HG02852 (cell line): ENCODE data around the gene CMAS.
"Not testable (repeated sequence)": the region's sequence is repeated elsewhere in the genome, so short reads cannot be mapped to it uniquely, and the experiment has no call there.

Source experiments
- ATAC-seq: cut with Tn5 transposase; IDR thresholded peaks from one replicate; pipeline ENCODE4 v1.9.1; 2021; ENCODE audit warnings: mild to moderate bottlenecking, moderate library complexity; ENCODE audit not compliant: unreplicated experiment

The CMAS gene

DNA sequence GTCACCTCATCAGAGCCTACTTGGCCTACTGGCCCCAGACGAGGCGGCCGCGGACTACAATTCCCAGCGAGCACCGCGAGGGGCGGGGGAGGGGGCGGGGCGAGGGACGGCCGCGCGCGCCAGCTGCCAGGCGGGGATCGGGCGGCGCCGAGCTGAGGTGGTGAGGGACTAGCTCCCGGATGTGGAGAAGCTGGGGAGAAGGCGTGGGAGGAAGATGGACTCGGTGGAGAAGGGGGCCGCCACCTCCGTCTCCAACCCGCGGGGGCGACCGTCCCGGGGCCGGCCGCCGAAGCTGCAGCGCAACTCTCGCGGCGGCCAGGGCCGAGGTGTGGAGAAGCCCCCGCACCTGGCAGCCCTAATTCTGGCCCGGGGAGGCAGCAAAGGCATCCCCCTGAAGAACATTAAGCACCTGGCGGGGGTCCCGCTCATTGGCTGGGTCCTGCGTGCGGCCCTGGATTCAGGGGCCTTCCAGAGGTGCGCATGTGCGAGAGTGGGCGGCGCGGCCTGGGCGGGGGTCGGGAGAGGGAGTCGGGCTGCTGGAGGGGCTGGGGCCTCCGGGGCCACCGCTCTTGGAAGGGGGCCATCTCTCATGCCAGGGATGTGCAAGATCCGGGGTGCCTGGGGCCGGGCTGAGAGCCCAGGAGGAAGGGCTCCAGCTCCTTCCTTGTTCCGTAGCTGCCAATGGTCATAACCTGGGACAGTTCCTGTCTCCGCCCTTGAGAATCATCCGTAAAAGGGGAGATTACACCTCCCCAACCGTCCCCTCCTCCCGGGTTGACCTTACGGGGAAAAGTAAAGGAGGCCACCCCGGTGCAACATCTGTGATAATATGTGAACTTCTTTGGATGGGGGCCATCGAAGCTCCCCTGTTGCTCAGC lies at the start of gene CMAS:
Gene CMAS (plus strand): TSS at position 129 of the 878 bp plus-strand sequence. CDS start 86 bp downstream, at position 215.
- ATAC-seq: peak; percentile 85

DNA sequence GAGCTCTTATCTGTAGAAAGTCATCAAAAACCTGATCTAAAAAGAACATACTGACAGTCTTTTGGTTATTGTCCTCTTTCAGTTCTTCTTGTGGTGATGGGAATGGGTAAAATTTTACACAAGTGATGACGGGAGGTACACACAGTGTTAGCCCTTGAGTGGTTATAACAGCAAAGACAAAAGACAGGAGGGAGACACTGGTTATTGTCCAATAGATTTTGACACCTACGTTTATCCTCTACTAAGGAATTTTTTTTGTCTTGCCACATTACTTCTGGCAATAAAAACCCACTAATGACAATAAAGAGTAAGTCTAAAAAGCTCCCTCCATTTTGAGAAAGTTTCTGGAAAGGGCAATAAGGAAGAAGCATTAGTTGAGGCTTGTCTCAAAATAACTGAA lies 47.7 kb upstream of the CMAS start:
- ATAC-seq: no peak

DNA sequence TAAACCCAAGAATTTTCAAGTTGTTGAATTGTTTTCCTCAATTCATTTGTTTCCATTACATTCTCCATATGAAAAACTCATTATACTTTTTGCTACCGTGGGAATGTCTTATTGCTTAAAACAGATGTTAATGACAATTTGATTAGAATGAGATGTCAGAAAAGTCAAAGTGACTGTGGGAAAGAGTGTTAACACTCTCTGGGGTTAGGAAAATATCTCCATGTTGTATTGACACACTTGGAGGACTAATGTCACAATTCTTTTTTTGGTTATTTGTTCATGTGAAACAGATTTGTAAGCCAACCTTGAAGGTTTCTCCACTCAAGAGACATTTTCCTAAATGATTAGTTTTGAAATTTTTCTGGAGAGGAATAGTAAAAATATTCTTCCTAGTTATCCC lies 47.2 kb upstream of the CMAS start:
- no peak for ATAC-seq

DNA sequence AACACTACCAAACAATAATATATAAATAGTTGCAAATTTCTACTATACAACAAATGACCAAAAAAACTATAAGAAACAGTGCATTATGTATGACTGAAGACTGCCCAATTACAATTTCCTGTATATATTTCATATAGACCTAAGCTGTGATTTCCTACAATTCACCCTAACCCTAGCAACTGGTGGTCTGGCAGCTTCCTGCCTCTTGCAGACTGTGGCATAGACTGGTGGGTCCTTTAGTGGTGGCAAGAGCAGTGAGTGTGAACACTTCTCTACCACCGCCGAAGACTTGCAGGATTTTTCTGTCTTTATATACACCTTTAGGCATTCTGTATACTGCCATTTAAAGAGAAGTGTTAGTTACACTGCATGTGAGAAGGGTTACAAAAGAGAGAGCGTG lies 43.6 kb upstream of the CMAS start:
- no peak for ATAC-seq

DNA sequence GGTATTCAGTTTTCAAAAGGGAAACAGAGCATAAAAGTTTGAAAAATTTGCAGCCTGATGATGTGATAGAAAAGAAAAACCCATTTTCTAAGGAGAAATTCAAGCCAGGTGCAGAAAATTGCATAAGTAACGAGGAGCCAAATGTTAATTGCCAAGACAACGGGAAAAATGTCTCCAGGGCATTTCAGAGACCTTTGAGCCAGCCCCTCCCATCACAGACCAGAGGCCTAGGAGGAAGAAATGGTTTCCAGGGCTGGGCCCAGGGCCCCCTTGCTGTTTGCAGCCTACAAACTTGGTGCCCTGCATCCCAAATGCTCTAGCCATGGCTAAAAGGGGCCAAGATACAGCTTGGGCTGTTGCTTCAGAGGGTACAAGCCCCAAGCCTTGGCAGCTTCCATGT lies 38.2 kb upstream of the CMAS start:
- not testable (repeated sequence) for ATAC-seq

DNA sequence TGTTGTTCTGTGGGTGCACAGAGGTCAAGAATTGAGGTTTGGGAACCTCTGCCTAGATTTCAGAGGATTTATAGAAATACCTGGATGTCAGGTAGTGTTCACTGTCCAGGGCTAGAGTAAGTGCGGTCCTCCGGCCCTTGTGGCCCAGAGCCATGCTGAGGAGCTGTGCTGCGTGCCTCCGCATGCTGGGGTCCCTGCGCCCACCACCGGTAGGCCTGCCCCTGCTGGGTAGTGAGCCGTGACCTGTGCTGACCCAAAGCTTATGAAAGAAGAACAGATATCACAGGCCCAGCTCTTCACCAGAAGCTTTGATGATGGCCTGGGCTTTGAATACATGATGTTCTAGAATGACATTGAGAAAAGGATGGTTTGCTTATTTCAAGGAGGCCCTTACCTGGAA lies 37.8 kb upstream of the CMAS start:
- no peak for ATAC-seq

DNA sequence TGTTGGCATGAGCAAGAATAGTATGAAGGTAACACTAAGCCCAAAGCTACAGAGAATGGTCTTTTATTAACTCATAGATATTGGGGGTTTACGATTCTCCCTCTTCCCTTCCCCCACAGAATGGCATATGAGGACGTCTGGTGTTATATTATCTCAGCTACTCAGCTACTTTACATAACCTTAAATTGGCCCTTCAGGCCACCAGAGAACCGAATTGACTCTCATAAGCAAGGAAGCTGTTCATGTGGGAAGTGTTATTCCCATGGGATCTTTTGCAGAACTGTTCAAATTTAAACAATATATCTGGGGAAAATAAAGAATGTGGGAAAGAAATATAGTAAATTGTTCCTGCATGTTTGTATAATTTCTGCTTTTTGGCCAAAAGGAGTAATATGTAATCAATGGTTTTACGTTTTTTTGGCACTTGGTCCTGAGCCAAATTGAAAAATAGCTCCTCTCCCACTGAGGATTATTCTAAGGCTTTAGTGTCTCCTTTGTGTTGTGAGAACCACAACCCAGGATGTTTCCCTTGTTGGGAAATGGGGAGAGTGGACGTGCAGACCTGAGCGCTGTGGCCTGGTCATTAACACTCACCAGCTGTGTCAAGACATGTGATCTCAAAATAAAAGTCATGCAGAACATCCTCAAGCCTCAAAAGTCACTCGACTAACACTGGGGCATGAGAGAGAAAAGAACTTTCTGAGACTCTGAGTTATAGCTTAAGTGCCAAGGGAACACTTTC lies 31.8 kb upstream of the CMAS start:
- no peak for ATAC-seq

DNA sequence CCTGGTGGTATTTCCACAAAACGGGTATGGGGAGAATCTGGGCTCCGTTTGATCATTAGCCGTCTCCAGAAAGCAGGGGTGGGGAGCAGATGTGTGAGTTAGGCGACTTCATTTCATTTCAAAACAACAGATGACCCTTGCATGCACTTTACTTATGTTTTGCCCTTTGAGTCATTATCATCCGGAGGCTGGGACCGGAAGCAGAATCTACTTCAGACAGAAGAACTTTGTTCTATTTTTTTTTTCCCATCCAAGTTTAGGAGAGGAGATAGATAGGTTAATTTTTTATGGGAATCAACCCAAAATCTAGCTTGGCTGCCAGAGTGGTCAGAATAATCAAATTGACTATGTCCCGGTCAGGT lies 31.3 kb upstream of the CMAS start:
- no peak for ATAC-seq

DNA sequence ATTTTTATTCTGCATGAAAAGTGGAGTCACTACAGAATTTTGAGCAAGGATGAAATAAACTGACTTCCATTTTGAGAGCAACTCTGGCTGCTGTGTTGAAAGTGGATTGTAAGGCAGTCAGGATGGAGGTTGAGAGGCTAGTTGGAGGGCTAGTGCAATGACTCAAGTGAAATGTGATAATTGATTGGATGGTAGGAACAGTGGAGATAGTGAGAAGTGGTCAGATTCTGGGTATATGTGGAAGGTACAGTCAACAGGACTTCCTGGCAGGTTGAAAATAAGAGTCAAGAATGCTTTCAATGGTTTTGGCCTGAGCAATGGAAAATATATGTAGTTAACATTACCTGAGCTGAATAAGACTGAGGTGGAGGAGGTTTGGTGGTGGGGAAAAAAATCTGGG lies 29.0 kb upstream of the CMAS start:
- ATAC-seq: no peak

DNA sequence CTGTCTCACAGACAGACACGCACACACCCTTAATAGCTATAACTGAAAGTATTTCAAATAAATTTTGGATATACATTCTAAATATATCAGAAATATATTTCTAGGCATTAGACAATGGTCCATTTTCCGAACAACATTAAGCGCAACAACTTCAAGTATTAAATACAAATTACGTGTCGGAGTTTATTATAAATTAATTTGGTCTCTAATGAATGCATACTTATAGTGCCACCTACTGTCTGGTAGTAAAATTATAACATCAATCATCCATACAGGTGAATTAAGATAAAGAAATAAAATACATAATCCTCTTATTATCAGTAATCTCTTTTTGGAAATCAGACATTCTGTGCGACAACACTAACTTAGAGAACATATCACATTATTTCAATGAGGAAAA lies 27.2 kb upstream of the CMAS start:
- ATAC-seq: no peak

DNA sequence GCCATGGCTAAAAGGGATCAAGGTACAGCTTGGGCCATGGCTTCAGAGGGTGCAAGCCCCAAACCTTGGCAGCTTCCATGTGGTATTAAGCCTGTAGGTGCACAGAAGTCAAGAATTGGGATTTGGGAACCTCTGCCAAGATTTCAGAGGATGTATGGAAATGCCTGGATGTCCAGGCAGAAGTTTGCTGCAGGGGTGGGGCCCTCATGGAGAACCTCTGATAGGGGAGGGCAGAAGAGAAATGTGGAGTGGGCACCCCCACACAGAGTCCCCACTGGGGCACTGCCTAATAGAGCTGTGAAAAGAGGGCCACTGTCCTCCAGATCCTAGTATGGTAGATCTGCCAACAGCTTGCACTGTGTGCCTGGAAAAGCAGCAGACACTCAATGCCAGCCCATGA lies 22.5 kb upstream of the CMAS start:
- ATAC-seq: not testable (repeated sequence)

DNA sequence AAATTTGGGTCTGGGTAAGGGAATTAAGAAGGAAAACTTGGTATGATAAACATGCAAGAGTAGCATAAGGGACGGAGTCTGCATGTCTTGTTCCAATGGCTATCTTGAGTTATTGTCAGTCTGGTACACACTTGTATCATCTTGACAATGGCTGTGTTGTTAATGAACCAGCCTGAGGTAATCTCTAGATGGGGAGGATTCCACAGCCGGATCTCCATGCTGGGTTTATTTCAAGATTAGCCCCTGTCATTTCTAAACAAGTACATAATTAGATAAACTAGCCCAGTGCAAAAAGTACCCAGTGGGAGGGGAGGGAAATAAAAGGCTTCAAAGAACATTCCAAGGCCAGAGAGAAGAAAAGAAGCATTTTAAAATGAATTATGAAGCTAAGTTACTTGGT lies 16.5 kb upstream of the CMAS start:
- no peak for ATAC-seq

DNA sequence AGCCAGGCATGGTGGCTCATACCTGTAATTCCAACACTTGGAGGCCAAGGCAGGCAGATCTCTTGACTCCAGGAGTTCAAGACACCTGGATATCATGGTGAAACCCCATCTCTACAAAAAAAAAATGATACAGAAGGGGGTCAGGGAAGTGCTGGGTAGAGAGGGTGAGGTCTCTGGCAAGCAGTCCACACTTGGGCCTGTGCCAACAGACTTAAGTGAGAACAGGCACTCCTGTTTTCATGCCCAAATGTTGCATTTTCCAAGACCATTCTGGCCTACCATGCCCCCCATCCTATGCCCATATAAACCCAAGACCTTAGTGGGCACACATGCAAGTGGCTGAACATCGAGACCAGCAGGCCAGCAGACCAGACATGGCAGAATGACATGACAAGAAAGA lies 16.0 kb upstream of the CMAS start:
- no peak for ATAC-seq

DNA sequence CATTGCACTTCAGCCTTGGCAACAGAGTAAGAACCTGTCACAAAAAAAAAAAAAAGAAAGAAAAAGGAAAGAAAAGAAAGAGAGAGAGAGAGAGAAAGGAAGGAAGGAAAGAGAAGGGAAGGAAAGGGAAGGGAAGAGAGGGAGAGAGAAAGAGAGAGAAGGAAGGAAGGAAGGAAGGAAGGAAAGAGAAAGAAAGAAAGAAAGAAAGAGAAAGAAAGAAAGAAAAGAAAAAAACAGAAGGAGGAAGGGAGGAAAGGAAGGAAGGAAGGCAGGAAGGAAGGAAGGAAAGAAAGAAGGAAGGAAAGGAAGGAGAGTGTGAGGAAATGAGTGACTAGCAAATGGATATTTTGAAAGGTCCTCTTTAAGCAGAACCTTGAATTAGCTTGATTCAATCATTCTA lies 13.3 kb upstream of the CMAS start:
- no peak for ATAC-seq

DNA sequence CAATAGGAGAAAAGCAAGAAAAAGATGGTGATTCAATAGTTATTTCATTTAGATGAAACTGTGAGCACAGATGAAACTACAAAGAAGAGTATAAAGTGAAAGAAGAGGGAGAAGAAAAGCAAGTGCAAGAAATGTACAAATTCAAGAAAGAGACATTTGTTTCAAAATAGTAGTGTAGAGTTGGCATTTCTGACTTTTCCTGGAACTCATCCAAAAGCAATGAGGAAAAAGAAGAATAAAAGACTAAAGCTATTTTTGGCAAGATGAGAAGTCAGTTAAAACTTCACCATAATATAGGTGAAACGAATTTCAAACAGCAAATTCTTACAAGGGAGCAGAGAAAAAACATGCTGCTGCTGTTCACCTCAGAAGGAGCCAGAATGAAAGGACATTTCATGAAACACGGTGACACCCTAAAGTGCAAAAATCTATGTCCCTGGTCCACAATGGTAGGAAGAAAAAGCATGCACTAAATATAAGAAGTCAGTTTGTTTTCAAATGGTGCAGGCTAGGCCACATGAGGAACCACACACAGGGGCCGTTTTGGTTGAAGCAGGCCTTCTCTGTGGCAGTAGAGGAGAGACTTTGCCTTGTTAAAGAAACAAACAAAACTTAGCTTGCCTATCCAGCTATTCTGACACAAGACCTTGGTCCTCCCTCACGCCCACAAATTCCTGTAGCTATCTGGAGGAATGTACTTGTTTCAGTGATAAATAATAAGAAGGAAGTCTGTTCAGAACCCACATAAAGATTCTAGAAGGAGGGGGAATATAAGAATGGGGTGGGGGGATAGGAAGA lies 11.1 kb upstream of the CMAS start:
- ATAC-seq: no peak

DNA sequence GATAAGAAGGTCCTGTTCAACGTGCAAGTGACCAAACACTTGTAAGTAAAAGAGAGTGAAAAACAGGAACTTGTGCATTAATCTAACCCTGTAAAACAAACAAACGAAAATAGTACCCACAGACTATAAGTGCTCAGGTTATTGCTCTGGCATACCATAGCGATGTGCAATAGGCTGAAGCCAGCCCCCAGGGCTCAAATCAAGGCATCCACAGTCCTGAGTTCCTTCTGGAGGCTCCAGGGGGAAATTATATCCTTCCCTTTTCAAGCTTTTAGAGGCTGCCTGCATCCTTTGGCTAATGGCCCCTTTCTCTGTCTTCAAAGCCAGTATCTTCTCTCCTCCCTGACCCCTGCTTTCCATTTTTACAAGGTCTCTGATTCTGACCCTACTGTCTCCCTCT lies 8.1 kb upstream of the CMAS start:
- ATAC-seq: no peak

DNA sequence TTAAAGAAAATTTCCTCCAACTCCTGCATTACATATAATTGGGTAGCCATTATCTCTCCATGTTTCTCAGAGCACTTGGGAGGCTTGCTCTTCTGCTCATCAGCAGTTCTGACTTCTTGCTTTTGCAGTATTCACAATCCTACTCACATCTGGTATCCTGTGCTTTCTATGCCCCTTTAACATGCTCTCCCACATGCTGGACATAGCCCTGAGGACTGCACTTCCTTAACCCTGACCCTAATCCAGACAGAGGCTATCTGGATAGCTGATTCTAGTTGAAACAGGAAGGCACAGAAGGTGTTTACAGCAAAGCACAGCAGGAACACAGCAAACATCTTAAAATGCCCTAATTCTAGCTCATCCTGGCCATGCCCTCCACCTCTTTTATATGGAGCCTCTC lies 7.3 kb upstream of the CMAS start:
- ATAC-seq: no peak

DNA sequence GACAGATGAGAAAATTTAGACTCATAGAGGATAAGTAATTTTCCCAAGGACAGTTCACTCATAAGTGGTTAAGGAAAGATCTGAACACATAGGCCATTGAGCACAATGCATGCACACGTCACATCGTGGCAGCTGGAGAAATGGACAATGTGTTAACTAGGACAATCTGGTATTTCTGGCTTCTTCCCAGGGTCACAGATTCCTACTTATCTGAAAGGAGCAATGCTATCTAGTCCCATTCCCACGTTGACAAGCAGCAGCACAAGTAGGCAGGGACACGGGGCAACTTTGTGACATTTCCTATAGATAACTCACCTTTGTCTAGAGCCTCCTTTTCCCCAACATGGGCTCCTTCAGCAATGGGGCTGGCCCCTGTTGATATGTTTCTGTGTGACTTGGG lies 6.7 kb upstream of the CMAS start:
- no peak for ATAC-seq

DNA sequence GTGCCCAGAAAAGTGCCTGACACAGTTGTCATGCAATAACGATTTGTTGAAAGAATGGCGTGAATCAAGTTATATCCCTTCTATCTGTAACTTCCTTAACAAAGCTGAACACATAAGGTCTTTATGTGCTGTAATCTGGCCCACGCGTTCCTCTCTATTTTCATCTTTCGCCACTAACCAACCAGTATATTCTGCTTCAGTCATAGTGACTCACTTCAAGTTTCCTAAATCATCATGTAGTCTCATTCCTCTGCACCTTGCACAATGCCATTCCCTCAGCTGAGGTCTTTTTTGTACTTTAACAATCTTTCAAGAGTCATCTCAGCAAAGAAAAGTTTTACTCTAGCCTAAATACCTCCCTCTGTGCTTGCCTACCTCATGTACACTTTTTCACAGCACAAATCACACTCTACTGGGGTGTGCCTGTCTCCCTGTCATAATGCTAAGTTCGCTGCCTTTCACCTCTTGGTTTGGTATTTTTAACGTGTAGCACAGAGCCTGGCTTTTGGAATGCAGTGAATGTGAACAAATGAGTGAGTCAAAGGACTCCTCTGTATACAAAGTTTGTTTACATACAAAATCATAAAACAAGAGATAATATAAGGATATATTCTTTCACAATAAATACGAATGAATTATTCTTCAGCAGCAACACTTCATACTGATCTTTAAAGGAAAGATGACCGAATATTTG lies 2.9 kb upstream of the CMAS start:
- no peak for ATAC-seq

DNA sequence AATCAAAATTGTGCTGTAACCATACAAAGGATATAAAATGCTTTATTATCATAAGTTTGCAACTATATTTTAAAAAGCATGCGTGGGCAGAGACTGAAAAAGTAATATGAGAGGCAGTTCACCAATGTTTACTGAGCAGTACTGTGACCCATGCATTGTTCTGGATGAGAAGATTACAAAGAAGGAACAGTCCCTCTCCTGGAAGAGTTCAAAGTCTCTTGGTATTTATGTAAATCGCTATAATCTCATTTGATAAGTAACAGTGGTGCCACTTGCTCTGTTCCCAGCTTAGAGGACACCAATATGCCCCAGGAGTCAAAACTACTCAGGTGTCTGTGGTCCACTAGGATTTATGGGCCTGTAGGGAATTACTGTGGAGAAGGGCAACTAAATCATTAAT lies 2.1 kb upstream of the CMAS start:
- ATAC-seq: no peak

DNA sequence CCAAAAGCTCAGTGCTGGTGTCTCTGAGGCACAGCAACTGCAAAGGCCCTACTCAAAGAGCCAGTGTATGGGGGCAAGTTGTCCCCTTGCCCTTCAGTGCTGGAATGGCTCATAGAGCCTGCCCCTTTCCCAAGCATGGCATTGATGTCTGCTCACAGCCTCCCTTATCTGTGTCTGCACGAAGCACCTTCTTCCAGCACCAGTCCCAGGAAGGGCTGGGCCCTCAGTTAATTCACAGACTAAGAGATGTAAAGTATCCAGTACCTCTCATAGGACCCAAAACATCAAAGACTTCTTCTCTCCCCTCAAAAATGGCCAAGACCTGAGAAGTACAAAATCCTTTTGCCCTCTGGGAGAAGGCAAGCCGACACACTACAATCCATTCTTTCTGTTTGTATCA lies 1.6 kb upstream of the CMAS start:
- ATAC-seq: no peak
